T-helper 1 cell (primary cell): ENCODE measurements around the gene EIF3I.
A peak's percentile ranks its signal among the peaks of the same experiment; 100 is the strongest.

ENCODE experiments used
- DNase-seq, 5 donors: peaks; one replicate each; pipeline ENCODE4 v3.0.0-alpha.2; 2012 to 2020

The EIF3I gene

GRCh38 chr1:32266921-32267591 is 44.8 kb downstream of the EIF3I start:
- peak in 1 of 5 donors; percentile 75 for DNase-seq

- no peak for DNase-seq
Observed at GRCh38 chr1:32269744-32270143, 47.5 kb downstream of the EIF3I start.

- DNase-seq = peak in 1 of 5 donors; percentile 30
Observed at GRCh38 chr1:32272557-32273390, 50.6 kb downstream of the EIF3I start.

GRCh38 chr1:32273391-32274208 is 51.4 kb downstream of the EIF3I start:
- DNase-seq = peak; percentile 61 to 82 (median 75)

- DNase-seq = no peak
Observed at GRCh38 chr1:32274646-32275340, 52.6 kb downstream of the EIF3I start.

GRCh38 chr1:32275424-32275823 is 53.2 kb downstream of the EIF3I start:
- DNase-seq = no peak

- DNase-seq = no peak
Observed at GRCh38 chr1:32276032-32276782, 54.0 kb downstream of the EIF3I start.
